Psoas muscle (tissue), 8 donors: ENCODE data around the gene ALDH7A1. TPM values are rescaled to one million over a fixed set of nuclear protein-coding genes. Genes with fewer than 3 reads are reported as not detected.

Experiments used
- ATAC-seq, 4 donors: fragments of 200-7000 bp; cut with Tn5 transposase; one replicate each; pipeline ENCODE4 v1.9.1; 2020; ENCODE audit warnings: moderate library complexity in 3 of 4, mild to moderate bottlenecking in 2 of 4
- DNase-seq, 2 donors: peaks; one replicate each; pipeline ENCODE4 v3.0.0-alpha.2; 2020
- H3K27ac ChIP-seq: fragments of 200-600 bp; one replicate; pipeline ENCODE4 v1.8.0; 2022
- H3K27me3 ChIP-seq, 3 donors: fragments of 200-600 bp in 1 of 3; one replicate each; pipeline versions ENCODE4 v1.6.1 to v1.8.0; 2013 to 2022; ENCODE audit warnings: low read length in 2 of 3, mild to moderate bottlenecking in 2 of 3, moderate library complexity in 1 of 3; ENCODE audit not compliant: insufficient read depth in 3 of 3
- H3K36me3 ChIP-seq, 2 donors: fragments of 200-600 bp in 1 of 2; one replicate each; pipeline versions ENCODE4 v1.6.1 to v1.8.0; 2013 to 2022; ENCODE audit warnings: low read depth in 1 of 2, mild to moderate bottlenecking in 1 of 2, moderate library complexity in 1 of 2; ENCODE audit not compliant: insufficient read depth in 1 of 2
- H3K4me1 ChIP-seq: fragments of 200-600 bp; one replicate; pipeline ENCODE4 v1.8.0; 2022
- H3K4me3 ChIP-seq: fragments of 200-600 bp; one replicate; pipeline ENCODE4 v1.8.0; 2022; ENCODE audit warnings: mild to moderate bottlenecking
- H3K9me3 ChIP-seq: fragments of 200-600 bp; one replicate; pipeline ENCODE4 v1.8.0; 2022
- CTCF ChIP-seq: fragments of 200-600 bp; IDR thresholded peaks from one replicate; pipeline ENCODE4 v1.8.0; 2022; ENCODE audit warnings: antibody characterized with exemption
- WGBS, 3 donors: extraction: QIAGEN DNeasy Blood & Tissue Kit; methylation state at CpG; one replicate each; pipeline versions ENCODE4 v1.1.6 to v1.1.7; 2013; 5-methylcytosine and 5-hydroxymethylcytosine counted together
- intact Hi-C, 2 donors: fragments of 100-400 bp; cut with DNase I; formaldehyde crosslinking; loops; one replicate each; pipeline versions ENCODE4 v1.11.0 to v1.14.2; 2022
- polyA plus RNA-seq, 3 donors: library from polyadenylated mRNA; stranded (reverse); fragments of 200-250 nt; gene quantifications; one replicate each; pipeline ENCODE4 v1.2.3, GENCODE V29; 2013
- total RNA-seq, 4 donors: library from RNA; stranded (reverse); fragmentation: NEBNext Ultra II Directional in 2 of 4; extraction: Animal tissue kit (Norgen Biotek cat#: 25700) in 2 of 4; gene quantifications; one replicate each; pipeline versions ENCODE4 v1.2.1 to v1.2.4, GENCODE V29; 2021 to 2023
- donor health status: healthy with polysubstance abuse.
- donor health status: DM: no; HTN: no; CAD: no; lungs with moderate emphysema.
- donor health status: Bipolar disorder and iron deficiency.
- donor health status: healthy.
- donor health status: DM: yes; HTN: yes; CAD: no.
- donor health status: DM: no; HTN: no; CAD: no.
- donor health status: DM: no; HTN: no; CAD: no.
- donor health status: DM: yes; HTN: yes; CAD: no.

Gene ALDH7A1
- total and polyA plus RNA-seq, 7 donors = 7.4 to 26.7 (median 8.8) TPM

- H3K36me3 ChIP-seq = no peaks in the 10 kb centered on the region
- intact Hi-C loops = no loop called here
- H3K9me3 ChIP-seq = no peaks in the 10 kb centered on the region
- ATAC-seq (peak in 1 of 4 donors; percentile 15), DNase-seq (no peak)
- 82 to 85% (median 83%) methylated on average over 13 of the region's 13 CpGs for WGBS, 3 donors
- H3K27ac ChIP-seq = no peak overlapping the region
- H3K4me1 ChIP-seq = no peaks in the 10 kb centered on the region
- H3K27me3 ChIP-seq = no peaks in the 10 kb centered on the region
- no peak for TF ChIP-seq CTCF
- no peak overlapping the region for H3K4me3 ChIP-seq
Measured at GRCh38 chr5:126508251-126508961, 86.6 kb downstream of the ALDH7A1 start.

GRCh38 chr5:126506079-126506478 lies 88.9 kb downstream of the ALDH7A1 start:
- Histone ChIP-seq H3K36me3 (no peaks in the 10 kb centered on the region), H3K4me3 (no peak overlapping the region), H3K27ac (no peak overlapping the region), H3K4me1 (no peaks in the 10 kb centered on the region), H3K27me3 (no peaks in the 10 kb centered on the region), H3K9me3 (no peaks in the 10 kb centered on the region)
- 76 to 77% (median 77%) methylated on average over 4 of the region's 4 CpGs for WGBS, 3 donors
- TF ChIP-seq CTCF = no peak
- ATAC-seq (no peak), DNase-seq (no peak)
- intact Hi-C loops = no loop called here

GRCh38 chr5:126503602-126504104 lies 91.4 kb downstream of the ALDH7A1 start:
- H3K27ac ChIP-seq = no peak overlapping the region
- DNase-seq (no peak), ATAC-seq (peak in 3 of 4 donors; percentile 32 to 65 (median 36))
- H3K9me3 ChIP-seq = no peaks in the 10 kb centered on the region
- WGBS, 3 donors = 8 to 18% (median 12%) methylated on average over 5 of the region's 5 CpGs
- no peaks in the 10 kb centered on the region for H3K36me3 ChIP-seq
- H3K27me3 ChIP-seq = no peaks in the 10 kb centered on the region
- H3K4me1 ChIP-seq = no peaks in the 10 kb centered on the region
- H3K4me3 ChIP-seq = no peak overlapping the region
- no peak for TF ChIP-seq CTCF
- intact Hi-C loops = no loop called here

GRCh38 chr5:126501448-126501847 lies 93.6 kb downstream of the ALDH7A1 start:
- H3K4me3 ChIP-seq = no peak overlapping the region
- 86 to 90% (median 88%) methylated on average over 10 of the region's 10 CpGs for WGBS, 3 donors

More at GRCh38 chr5:126501448-126501847, 93.6 kb downstream of the ALDH7A1 start:
- H3K27ac ChIP-seq = no peak overlapping the region
- DNase-seq (no peak), ATAC-seq (no peak)
- H3K27me3 ChIP-seq = no peaks in the 10 kb centered on the region
- intact Hi-C loops = no loop called here
- TF ChIP-seq CTCF = no peak
- H3K4me1 ChIP-seq = no peaks in the 10 kb centered on the region
- no peaks in the 10 kb centered on the region for H3K9me3 ChIP-seq
- H3K36me3 ChIP-seq = no peaks in the 10 kb centered on the region
